H1 (cell line): Measurements from ENCODE around the gene SLK.

Experiments used
- EZH2 ChIP-seq: fragments of 200-600 bp; sonication (generic); IDR thresholded peaks from 2 replicates; pipeline ENCODE4 v1.7.1; 2012; ENCODE audit warnings: low read depth, mild to moderate bottlenecking, moderate library complexity, low read length, inconsistent platforms; ENCODE audit not compliant: severe bottlenecking
- GABPA ChIP-seq: IDR thresholded peaks from 2 replicates; pipeline ENCODE4 v1.6.1; 2011; ENCODE audit warnings: mild to moderate bottlenecking, low read length, moderate library complexity, borderline replicate concordance; ENCODE audit not compliant: insufficient read depth
- POLR2A ChIP-seq, 2 experiments: IDR thresholded peaks; 1 replicate in 1 of 2; 2 replicates in 1 of 2; pipeline ENCODE4 v1.6.1; 2011; ENCODE audit warnings: low read depth in 2 of 2, low read length in 2 of 2, mild to moderate bottlenecking in 2 of 2; ENCODE audit errors: control extremely low read depth in 1 of 2
- POLR2AphosphoS5 ChIP-seq: IDR thresholded peaks from 2 replicates; pipeline ENCODE4 v1.6.1; 2011; ENCODE audit warnings: low read depth, low read length
- RFX5 ChIP-seq: IDR thresholded peaks from 2 replicates; pipeline ENCODE4 v1.6.1; 2011; ENCODE audit warnings: low read depth, low read length, improper control_type of control experiment, borderline replicate concordance
- SP1 ChIP-seq: IDR thresholded peaks from 2 replicates; pipeline ENCODE4 v1.6.1; 2011; ENCODE audit warnings: low read depth, low read length
- YY1 ChIP-seq: IDR thresholded peaks from 2 replicates; pipeline ENCODE4 v1.6.1; 2011; ENCODE audit warnings: low read depth, mild to moderate bottlenecking, low read length
- TF ChIP-seq, protein P1 (sequence below), 3 experiments: IDR thresholded peaks; 1 replicate in 2 of 3; 2 replicates in 1 of 3; pipeline versions ENCODE4 v1.5.1 to v1.6.1; 2011; ENCODE audit warnings: low read length in 3 of 3, mild to moderate bottlenecking in 3 of 3, inconsistent platforms in 2 of 3, low read depth in 1 of 3, moderate library complexity in 1 of 3; ENCODE audit not compliant: insufficient read depth in 1 of 3; ENCODE audit errors: control extremely low read depth in 1 of 3
- TF ChIP-seq, protein P2 (sequence below): IDR thresholded peaks from 2 replicates; pipeline ENCODE4 v1.6.1; 2011; ENCODE audit warnings: low read depth, mild to moderate bottlenecking, low read length; ENCODE audit not compliant: insufficient read depth

DNA sequence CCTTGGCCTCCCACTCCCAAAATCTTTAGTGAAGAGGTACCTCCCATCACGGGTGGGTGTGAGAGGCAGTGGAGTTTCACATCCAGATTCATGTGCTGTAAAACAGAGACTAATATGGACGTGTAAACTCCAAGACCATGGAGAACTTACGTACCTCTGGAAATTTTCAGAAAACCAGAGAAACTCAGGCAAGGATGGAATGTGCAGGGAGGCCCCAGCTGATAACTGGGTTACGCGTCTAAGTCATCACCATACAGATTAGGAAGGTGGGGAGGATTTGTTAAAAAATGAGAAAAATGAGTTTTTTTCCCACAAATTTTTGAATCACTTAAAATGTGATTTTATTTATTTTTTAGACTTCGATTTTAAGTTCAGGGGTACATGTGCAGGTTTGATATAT is 32.6 kb upstream of the SLK start:
- TF ChIP-seq POLR2AphosphoS5 (no peak), GABPA (no peak), EZH2 (no peak), SP1 (no peak), POLR2A (IDR thresholded peaks at IDR 0.05; ENCODE audit: control extremely low read depth in 1 of 2, low read depth in 2 of 2, low read length in 2 of 2) (no peak), RFX5 (no peak), YY1 (no peak)
- TF ChIP-seq, protein P1, sequence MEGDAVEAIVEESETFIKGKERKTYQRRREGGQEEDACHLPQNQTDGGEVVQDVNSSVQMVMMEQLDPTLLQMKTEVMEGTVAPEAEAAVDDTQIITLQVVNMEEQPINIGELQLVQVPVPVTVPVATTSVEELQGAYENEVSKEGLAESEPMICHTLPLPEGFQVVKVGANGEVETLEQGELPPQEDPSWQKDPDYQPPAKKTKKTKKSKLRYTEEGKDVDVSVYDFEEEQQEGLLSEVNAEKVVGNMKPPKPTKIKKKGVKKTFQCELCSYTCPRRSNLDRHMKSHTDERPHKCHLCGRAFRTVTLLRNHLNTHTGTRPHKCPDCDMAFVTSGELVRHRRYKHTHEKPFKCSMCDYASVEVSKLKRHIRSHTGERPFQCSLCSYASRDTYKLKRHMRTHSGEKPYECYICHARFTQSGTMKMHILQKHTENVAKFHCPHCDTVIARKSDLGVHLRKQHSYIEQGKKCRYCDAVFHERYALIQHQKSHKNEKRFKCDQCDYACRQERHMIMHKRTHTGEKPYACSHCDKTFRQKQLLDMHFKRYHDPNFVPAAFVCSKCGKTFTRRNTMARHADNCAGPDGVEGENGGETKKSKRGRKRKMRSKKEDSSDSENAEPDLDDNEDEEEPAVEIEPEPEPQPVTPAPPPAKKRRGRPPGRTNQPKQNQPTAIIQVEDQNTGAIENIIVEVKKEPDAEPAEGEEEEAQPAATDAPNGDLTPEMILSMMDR (IDR thresholded peaks at IDR 0.05; ENCODE audit: control extremely low read depth in 1 of 3, insufficient read depth in 1 of 3, low read depth in 1 of 3, low read length in 3 of 3) = no peak
- TF ChIP-seq, protein P2, sequence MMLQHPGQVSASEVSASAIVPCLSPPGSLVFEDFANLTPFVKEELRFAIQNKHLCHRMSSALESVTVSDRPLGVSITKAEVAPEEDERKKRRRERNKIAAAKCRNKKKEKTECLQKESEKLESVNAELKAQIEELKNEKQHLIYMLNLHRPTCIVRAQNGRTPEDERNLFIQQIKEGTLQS = no peak
